K562 (cell line): ENCODE results near the gene LYPLA2. TPM values are rescaled to one million over a fixed set of nuclear protein-coding genes. Genes with fewer than 3 reads are reported as not detected.

Source experiments
- ATAC-seq: fragments of 200-7000 bp; cut with Tn5 transposase; 3 replicates; pipeline ENCODE4 v1.9.1; 2020; ENCODE audit warnings: moderate library complexity
- BruUV-seq: library from RNA; stranded (reverse); fragments of 400-500 nt; replicated peaks from 2 replicates; lab custom pipeline; 2021; lab: Mats Ljungman, UMichigan
- CTCF ChIA-PET: fragments of 300-600 bp; formaldehyde crosslinking; extraction: SDS; loops from one replicate; lab custom pipeline; 2021; ENCODE audit warnings: low intra/inter-chr PET ratio; lab: Yijun Ruan, JAX
- POLR2A ChIA-PET: fragments of 300-600, 350-650 bp; sonication (Branson Sonifier 250); formaldehyde crosslinking; extraction: SDS; loops from one replicate; lab custom pipeline; 2021; ENCODE audit warnings: antibody characterized with exemption, inconsistent platforms; lab: Yijun Ruan, JAX
- DNase-seq, 4 experiments: peaks; one replicate each; pipeline versions ENCODE4 v3.0.0 to v3.0.0-alpha.2; 2011 to 2018; ENCODE audit warnings: low spot score in 3 of 4, mixed read lengths in 3 of 4; ENCODE audit errors: extremely low read depth in 1 of 4
- FAIRE-seq: peaks from 2 replicates; lab custom pipeline; 2011; peaks lifted over from hg19 to GRCh38; lab: Jason Lieb, UNC
- H2AFZ ChIP-seq: 2 replicates; pipeline ENCODE4 v1.6.0; 2011; ENCODE audit warnings: low read depth, low read length, control low read depth, inconsistent platforms
- H3K27ac ChIP-seq: fragments of 200-600 bp; 3 replicates; pipeline ENCODE4 v1.8.0; 2011; ENCODE audit warnings: low read depth, mild to moderate bottlenecking, control low read depth, inconsistent platforms, low read length, moderate library complexity, mixed read lengths; ENCODE audit errors: extremely low read depth
- H3K27me3 ChIP-seq, 2 experiments: fragments of 300-600 bp in 1 of 2; 2 replicates in 1 of 2; 3 replicates in 1 of 2; pipeline versions ENCODE4 v1.6.0 to v1.8.0; 2011; ENCODE audit warnings: inconsistent platforms in 2 of 2, low read length in 2 of 2, mild to moderate bottlenecking in 1 of 2, mixed read lengths in 1 of 2, moderate library complexity in 1 of 2; ENCODE audit not compliant: control insufficient read depth in 2 of 2, insufficient read depth in 2 of 2
- H3K36me3 ChIP-seq: fragments of 300-600 bp; 3 replicates; pipeline ENCODE4 v1.8.0; 2011; ENCODE audit warnings: mild to moderate bottlenecking, low read length, inconsistent platforms; ENCODE audit not compliant: control insufficient read depth, insufficient read depth
- H3K4me1 ChIP-seq, 2 experiments: fragments of 200-600 bp in 1 of 2; replicated peaks in 1 of 2; 2 replicates in 1 of 2; 3 replicates in 1 of 2; pipeline versions ENCODE4 v1.5.1 to v1.8.0; 2011; ENCODE audit warnings: inconsistent platforms in 2 of 2, low read length in 2 of 2, mild to moderate bottlenecking in 1 of 2, mixed read lengths in 1 of 2, moderate library complexity in 1 of 2; ENCODE audit not compliant: control insufficient read depth in 2 of 2, insufficient read depth in 2 of 2
- H3K4me2 ChIP-seq: 2 replicates; pipeline ENCODE4 v1.6.1; 2011; ENCODE audit warnings: low read length, control low read depth, inconsistent platforms, mixed read lengths; ENCODE audit not compliant: insufficient read depth
- H3K4me3 ChIP-seq: fragments of 200-600 bp; sonication (generic), shearing (Covaris generic); 2 replicates; pipeline ENCODE4 v1.5.1; 2016; ENCODE audit warnings: control low read depth, inconsistent platforms
- H3K79me2 ChIP-seq: fragments of 200-600 bp; 3 replicates; pipeline ENCODE4 v1.8.0; 2011; ENCODE audit warnings: low read length, inconsistent platforms; ENCODE audit not compliant: control insufficient read depth, insufficient read depth
- H3K9ac ChIP-seq, 2 experiments: 2 replicates each; pipeline versions ENCODE4 v1.6.0 to v1.6.1; 2011; ENCODE audit warnings: low read depth in 2 of 2, low read length in 2 of 2, control low read depth in 1 of 2, inconsistent platforms in 1 of 2, mild to moderate bottlenecking in 1 of 2, mixed read lengths in 1 of 2; ENCODE audit not compliant: insufficient read depth in 1 of 2
- H3K9me1 ChIP-seq: one replicate; pipeline ENCODE4 v1.6.0; 2011; ENCODE audit warnings: inconsistent platforms, mild to moderate bottlenecking, low read length, moderate library complexity; ENCODE audit not compliant: control insufficient read depth, insufficient read depth
- H3K9me3 ChIP-seq: replicated peaks from 2 replicates; pipeline ENCODE4 v1.5.1; 2011; ENCODE audit warnings: low read depth, low read length, inconsistent platforms; ENCODE audit not compliant: control insufficient read depth, insufficient read depth
- H4K20me1 ChIP-seq: replicated peaks from 2 replicates; pipeline ENCODE4 v1.6.1; 2011; ENCODE audit warnings: low read length, inconsistent platforms, mixed read lengths; ENCODE audit not compliant: control insufficient read depth, insufficient read depth
- BRD4 ChIP-seq: fragments of 200-600 bp; sonication (generic); IDR thresholded peaks from 2 replicates; pipeline ENCODE4 v1.6.1; 2017; ENCODE audit warnings: inconsistent platforms
- CCNT2 ChIP-seq: IDR thresholded peaks from 2 replicates; pipeline ENCODE4 v1.6.1; 2011; ENCODE audit warnings: borderline replicate concordance, low read depth, mild to moderate bottlenecking, moderate library complexity, mixed read lengths, low read length; ENCODE audit not compliant: insufficient read length; ENCODE audit errors: extremely low read depth
- EGR1 ChIP-seq: fragments of 450-650 bp; conservative IDR thresholded peaks from 2 replicates; pipeline ENCODE4 v1.6.1; 2017; ENCODE audit warnings: mild to moderate bottlenecking
- GTF2E2 ChIP-seq: fragments of 200-800 bp; sonication (Bioruptor generic); IDR thresholded peaks from 2 replicates; pipeline ENCODE4 v1.6.1; 2016; ENCODE audit warnings: missing genetic modification characterization, missing compliant biosample characterization
- HDAC1 ChIP-seq, 2 experiments: fragments of 450-650 bp; IDR thresholded peaks; 2 replicates each; pipeline ENCODE4 v1.6.1; 2016 to 2017; ENCODE audit warnings: inconsistent platforms in 1 of 2, mild to moderate bottlenecking in 1 of 2, moderate library complexity in 1 of 2
- KDM1A ChIP-seq, 2 experiments: fragments of 450-650 bp; IDR thresholded peaks; 2 replicates each; pipeline ENCODE4 v1.6.1; 2016; ENCODE audit warnings: mild to moderate bottlenecking in 2 of 2
- MAZ ChIP-seq, 2 experiments: fragments of 450-650 bp in 1 of 2; sonication (generic) in 1 of 2; formaldehyde crosslinking; IDR thresholded peaks in 1 of 2; conservative IDR thresholded peaks in 1 of 2; 2 replicates each; pipeline versions ENCODE4 v1.4.0 to v1.5.0; 2020; ENCODE audit warnings: mild to moderate bottlenecking in 1 of 2, missing genetic modification reagents in 1 of 2
- NR4A1 ChIP-seq, 2 experiments: fragments of 250-450 bp in 1 of 2; fragments of 450-650 bp in 1 of 2; sonication (Bioruptor Pico) in 1 of 2; IDR thresholded peaks; 2 replicates each; pipeline versions ENCODE4 v1.4.0 to v1.6.1; 2016 to 2020; ENCODE audit warnings: mild to moderate bottlenecking in 2 of 2, missing compliant biosample characterization in 1 of 2, missing genetic modification characterization in 1 of 2, moderate library complexity in 1 of 2
- RBM17 ChIP-seq: fragments of 200-400 bp; formaldehyde crosslinking; IDR thresholded peaks from 2 replicates; pipeline ENCODE4 v1.6.1; 2017; ENCODE audit warnings: low read depth, mild to moderate bottlenecking, low read length, borderline replicate concordance
- SIN3B ChIP-seq: fragments of 450-650 bp; IDR thresholded peaks from 2 replicates; pipeline ENCODE4 v1.6.1; 2017; ENCODE audit warnings: low read depth, mild to moderate bottlenecking, moderate library complexity
- TFE3 ChIP-seq: fragments of 450-650 bp; formaldehyde crosslinking; IDR thresholded peaks from 2 replicates; pipeline ENCODE4 v1.4.0; 2020; ENCODE audit warnings: mild to moderate bottlenecking, mixed read lengths
- ZKSCAN1 ChIP-seq: fragments of 150-350 bp; IDR thresholded peaks from 2 replicates; pipeline ENCODE4 v1.6.1; 2016; ENCODE audit warnings: low read depth, low read length
- ZNF263 ChIP-seq: sonication (generic); formaldehyde crosslinking; IDR thresholded peaks from 2 replicates; pipeline ENCODE4 v1.8.0; 2022; ENCODE audit warnings: mild to moderate bottlenecking, missing genetic modification reagents, borderline replicate concordance
- ZNF740 ChIP-seq, 3 experiments: fragments of 200-800 bp in 1 of 3; sonication (Bioruptor generic) in 1 of 3; sonication (generic) in 1 of 3; formaldehyde crosslinking in 1 of 3; IDR thresholded peaks; 2 replicates each; pipeline versions ENCODE4 v1.6.1 to v1.8.0; 2016 to 2022; ENCODE audit warnings: mild to moderate bottlenecking in 2 of 3, missing compliant biosample characterization in 2 of 3, missing genetic modification characterization in 2 of 3, missing genetic modification reagents in 1 of 3
- WGBS: fragments of 100-300 bp; shearing (Covaris generic); methylation state at CpG from one replicate; pipeline ENCODE4 v1.1.6; 2016; ENCODE audit warnings: low coverage, mixed read lengths; ENCODE audit not compliant: insufficient coverage; ENCODE audit errors: missing lambda C conversion rate; 5-methylcytosine and 5-hydroxymethylcytosine counted together
- in situ Hi-C: fragments of 300-500 bp; cut with MboI; formaldehyde crosslinking; loops from 4 replicates; pipeline ENCODE4 v1.15.0; 2018; ENCODE audit warnings: inconsistent platforms, mixed read lengths
- intact Hi-C: fragments of 100-400 bp; cut with micrococcal nuclease; formaldehyde crosslinking; loops from 2 replicates; pipeline ENCODE4 v1.14.2; 2022
- polyA plus RNA-seq, 8 experiments: library from polyadenylated mRNA; depleted of rRNA in 4 of 8; stranded (reverse) in 5 of 8; unstranded in 3 of 8; fragments of >200 nt; fragmentation: Nextera tagmentation in 2 of 8; fragmentation: Illumina TruSeq in 1 of 8; extraction: Ambion mirVana in 2 of 8; extraction: Trizol in 1 of 8; gene quantifications; 2 replicates each; pipeline versions ENCODE4 v1.2.1 to v1.2.3, GENCODE V29; 2011 to 2014; ENCODE audit warnings: inconsistent platforms in 1 of 8, missing spikeins in 1 of 8
- total RNA-seq, 7 experiments: library from RNA; depleted of rRNA in 6 of 7; stranded (reverse); fragments of >200 nt in 6 of 7; fragmentation: Illumina TruSeq in 2 of 7; extraction: Trizol in 2 of 7; gene quantifications; 2 replicates each; pipeline versions ENCODE4 v1.2.1 to v1.2.3, GENCODE V29; 2011 to 2021; ENCODE audit warnings: low replicate concordance in 1 of 7
- TF ChIP-seq, protein P1 (sequence below): sonication (generic); formaldehyde crosslinking; IDR thresholded peaks from 2 replicates; pipeline ENCODE4 v1.8.0; 2022; ENCODE audit warnings: mild to moderate bottlenecking, missing genetic modification reagents
- TF ChIP-seq, protein P2 (sequence below): conservative IDR thresholded peaks from 2 replicates; pipeline ENCODE4 v1.6.1; 2011; ENCODE audit warnings: low read depth, mild to moderate bottlenecking, low read length; ENCODE audit not compliant: control insufficient read depth

Gene LYPLA2
- total and polyA plus RNA-seq, 9 of the 15 experiments (the other 6 are each of a cell fraction or from before 2014, with no cell fraction given) = 3.9 to 128 (median 60.1) TPM

DNA sequence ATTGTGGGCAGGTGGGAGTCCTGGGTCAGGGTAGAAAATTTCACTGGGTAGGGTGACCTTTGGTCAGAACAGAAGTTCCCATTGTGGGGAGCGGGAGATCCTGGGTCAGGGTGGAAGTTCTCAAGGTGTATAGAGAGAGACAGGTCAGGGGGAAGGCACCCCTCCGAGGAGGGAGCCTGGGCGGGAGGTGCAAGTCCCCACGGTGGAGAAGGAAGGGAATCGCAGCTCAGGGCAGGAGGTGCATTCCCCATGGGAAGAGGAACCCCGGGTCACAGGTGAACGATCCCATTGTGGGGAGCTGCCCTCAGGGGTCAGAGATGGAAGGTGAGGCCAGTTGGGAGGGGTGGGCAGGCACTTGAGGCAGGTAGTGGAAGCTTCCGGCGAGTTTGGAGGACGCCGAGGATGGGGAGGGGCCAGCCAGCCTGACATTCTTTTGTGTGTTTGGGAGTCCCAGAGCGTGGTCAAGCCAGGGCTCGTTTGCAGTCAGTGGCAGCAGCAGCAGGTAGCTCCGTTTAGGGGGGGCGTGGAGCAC lies 637 bp downstream of the LYPLA2 start:
- peak overlapping the region; percentile 58 for H3K4me3 ChIP-seq
- in situ Hi-C loops = no loop called here
- TF ChIP-seq KDM1A (IDR thresholded peaks at IDR 0.05) (no peak), NR4A1 (CRISPR knock-in tag; IDR thresholded peaks at IDR 0.05) (no peak), NR4A1 (tag; IDR thresholded peaks at IDR 0.05) (no peak), SIN3B (no peak), EGR1 (no peak), GTF2E2 (tag) (no peak), CCNT2 (no peak), BRD4 (no peak), TFE3 (no peak), ZKSCAN1 (no peak), MAZ (CRISPR knock-in tag; conservative IDR thresholded peaks at IDR 0.05 in 1 of 2, IDR thresholded peaks at IDR 0.05 in 1 of 2) (peak in 1 of 2 experiments; percentile 33; a peak in 1 of 4 replicates), ZNF740 (CRISPR knock-in tag; IDR thresholded peaks at IDR 0.05) (peak; percentile 44; the same call in 1 of the 2 replicates), ZNF740 (tag; IDR thresholded peaks at IDR 0.05) (no peak), ZNF263 (no peak), HDAC1 (IDR thresholded peaks at IDR 0.05) (peak in 1 of 2 experiments; percentile 27; a peak in 1 of 4 replicates), RBM17 (no peak)
- TF ChIP-seq, protein P1, sequence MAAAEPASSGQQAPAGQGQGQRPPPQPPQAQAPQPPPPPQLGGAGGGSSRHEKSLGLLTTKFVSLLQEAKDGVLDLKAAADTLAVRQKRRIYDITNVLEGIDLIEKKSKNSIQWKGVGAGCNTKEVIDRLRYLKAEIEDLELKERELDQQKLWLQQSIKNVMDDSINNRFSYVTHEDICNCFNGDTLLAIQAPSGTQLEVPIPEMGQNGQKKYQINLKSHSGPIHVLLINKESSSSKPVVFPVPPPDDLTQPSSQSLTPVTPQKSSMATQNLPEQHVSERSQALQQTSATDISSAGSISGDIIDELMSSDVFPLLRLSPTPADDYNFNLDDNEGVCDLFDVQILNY (CRISPR knock-in tag) = no peak
- TF ChIP-seq, protein P2, sequence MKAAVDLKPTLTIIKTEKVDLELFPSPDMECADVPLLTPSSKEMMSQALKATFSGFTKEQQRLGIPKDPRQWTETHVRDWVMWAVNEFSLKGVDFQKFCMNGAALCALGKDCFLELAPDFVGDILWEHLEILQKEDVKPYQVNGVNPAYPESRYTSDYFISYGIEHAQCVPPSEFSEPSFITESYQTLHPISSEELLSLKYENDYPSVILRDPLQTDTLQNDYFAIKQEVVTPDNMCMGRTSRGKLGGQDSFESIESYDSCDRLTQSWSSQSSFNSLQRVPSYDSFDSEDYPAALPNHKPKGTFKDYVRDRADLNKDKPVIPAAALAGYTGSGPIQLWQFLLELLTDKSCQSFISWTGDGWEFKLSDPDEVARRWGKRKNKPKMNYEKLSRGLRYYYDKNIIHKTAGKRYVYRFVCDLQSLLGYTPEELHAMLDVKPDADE = 0 out of 2 replicates have a peak, but pooled peaks have one; percentile 31

More for the DNA sequence above, 637 bp downstream of the LYPLA2 start:
- Histone ChIP-seq H3K79me2 (peaks cover 29% of the 10 kb centered on the region), H3K9ac (peak overlapping the region; percentile 72 to 92), H3K36me3 (peaks cover 60% of the 10 kb centered on the region), H3K27ac (peak overlapping the region; percentile 90), H3K4me2 (peak overlapping the region; percentile 98), H3K27me3 (no peaks in the 10 kb centered on the region), H3K9me1 (no peaks in the 10 kb centered on the region), H3K4me1 (peaks cover 31 to 52% of the 10 kb centered on the region in 2 experiments), H4K20me1 (peaks cover 3% of the 10 kb centered on the region; the same call in 1 of the 2 replicates), H2AFZ (peak overlapping the region; percentile 51), H3K9me3 (no peaks in the 10 kb centered on the region)
- peak; percentile 35 for FAIRE-seq
- 0% methylated on average over 15 of the region's 15 CpGs for whole genome bisulfite sequencing
- peak; percentile 30 for ATAC-seq
- no TSS peak for BruUV-seq
- CTCF ChIA-PET = no interaction called here
- POLR2A ChIA-PET = interaction anchor here (0.6 to 10.2 kb wide), 11 partner anchors 9 to 365 kb away, joined by 3 to 197 read pairs (median 5); partner anchors contain the start of genes GALE and PITHD1
- intact Hi-C loops = no loop called here
- DNase-seq = peak; percentile 48 to 73 (median 64)
